ENCODE results near the gene LRP1B.
A peak's percentile ranks its signal among the peaks of the same experiment; 100 is the strongest.

LRP1B gene

GRCh38 chr2:142082368-142082767 lies 48.4 kb downstream of the LRP1B start:
- peak; percentile 19 for DNase-seq
- Histone ChIP-seq H3K36me3 (no peaks in the 10 kb centered on the region), H3K4me3 (ENCODE audit: low read depth, low read length) (no peak overlapping the region), H3K9me3 (no peaks in the 10 kb centered on the region), H3K4me1 (no peaks in the 10 kb centered on the region), H3K27me3 (no peaks in the 10 kb centered on the region)
- no peak for TF ChIP-seq CTCF (IDR thresholded peaks at IDR 0.05; ENCODE audit: low read depth, low read length)

GRCh38 chr2:142076317-142076716 lies 54.5 kb downstream of the LRP1B start:
- Histone ChIP-seq H3K4me1 (no peaks in the 10 kb centered on the region), H3K27me3 (no peaks in the 10 kb centered on the region), H3K9me3 (no peaks in the 10 kb centered on the region), H3K36me3 (no peaks in the 10 kb centered on the region), H3K4me3 (ENCODE audit: low read depth, low read length) (no peak overlapping the region)
- TF ChIP-seq CTCF (IDR thresholded peaks at IDR 0.05; ENCODE audit: low read depth, low read length), result no peak
- DNase-seq, result no peak

- no peak for DNase-seq
- Histone ChIP-seq H3K4me1 (no peaks in the 10 kb centered on the region), H3K36me3 (no peaks in the 10 kb centered on the region), H3K4me3 (ENCODE audit: low read depth, low read length) (no peak overlapping the region), H3K27me3 (no peaks in the 10 kb centered on the region), H3K9me3 (no peaks in the 10 kb centered on the region)
- no peak for TF ChIP-seq CTCF (IDR thresholded peaks at IDR 0.05; ENCODE audit: low read depth, low read length)
Observed at GRCh38 chr2:142075826-142076225, 55.0 kb downstream of the LRP1B start.

GRCh38 chr2:142069251-142069888 lies 61.4 kb downstream of the LRP1B start:
- DNase-seq, result no peak
- Histone ChIP-seq H3K4me1 (no peaks in the 10 kb centered on the region), H3K9me3 (no peaks in the 10 kb centered on the region), H3K27me3 (no peaks in the 10 kb centered on the region), H3K36me3 (no peaks in the 10 kb centered on the region), H3K4me3 (ENCODE audit: low read depth, low read length) (no peak overlapping the region)
- no peak for TF ChIP-seq CTCF (IDR thresholded peaks at IDR 0.05; ENCODE audit: low read depth, low read length)

- no peak for DNase-seq
- no peaks in the 10 kb centered on the region for H3K4me1 ChIP-seq
- no peaks in the 10 kb centered on the region for H3K36me3 ChIP-seq
- H3K27me3 ChIP-seq, result no peaks in the 10 kb centered on the region
- H3K9me3 ChIP-seq, result no peaks in the 10 kb centered on the region
- TF ChIP-seq CTCF (IDR thresholded peaks at IDR 0.05; ENCODE audit: low read depth, low read length), result no peak
- H3K4me3 ChIP-seq (ENCODE audit: low read depth, low read length), result no peak overlapping the region
Observed at GRCh38 chr2:142065700-142066099, 65.1 kb downstream of the LRP1B start.

GRCh38 chr2:142065156-142065555 lies 65.7 kb downstream of the LRP1B start:
- Histone ChIP-seq H3K4me1 (no peaks in the 10 kb centered on the region), H3K36me3 (no peaks in the 10 kb centered on the region), H3K9me3 (no peaks in the 10 kb centered on the region), H3K27me3 (no peaks in the 10 kb centered on the region), H3K4me3 (ENCODE audit: low read depth, low read length) (no peak overlapping the region)
- TF ChIP-seq CTCF (IDR thresholded peaks at IDR 0.05; ENCODE audit: low read depth, low read length), result no peak
- DNase-seq, result no peak
